K562 (cell line): ENCODE measurements around the gene CRHR2. TPM values are rescaled to one million over a fixed set of nuclear protein-coding genes. Genes with fewer than 3 reads are reported as not detected.

Source experiments
- CAMTA2 ChIP-seq: fragments of 250-450 bp; sonication (Bioruptor Pico); conservative IDR thresholded peaks from 2 replicates; pipeline ENCODE4 v1.5.1; 2022
- E4F1 ChIP-seq: fragments of 250-450 bp; sonication (Bioruptor Pico); IDR thresholded peaks from 2 replicates; pipeline ENCODE4 v1.5.0; 2021; ENCODE audit warnings: mild to moderate bottlenecking, borderline replicate concordance
- EP300 ChIP-seq: IDR thresholded peaks from 2 replicates; pipeline ENCODE4 v1.6.1; 2012; ENCODE audit warnings: low read length, improper control_type of control experiment
- MAFF ChIP-seq: IDR thresholded peaks from 2 replicates; pipeline ENCODE4 v1.6.1; 2012; ENCODE audit warnings: low read length, improper control_type of control experiment
- MEF2A ChIP-seq: IDR thresholded peaks from 2 replicates; pipeline ENCODE4 v1.6.1; 2011; ENCODE audit warnings: low read depth, mild to moderate bottlenecking, low read length, moderate library complexity; ENCODE audit not compliant: control insufficient read depth
- MTA1 ChIP-seq: fragments of 450-650 bp; IDR thresholded peaks from 2 replicates; pipeline ENCODE4 v1.6.1; 2017; ENCODE audit warnings: borderline replicate concordance
- MTF1 ChIP-seq: fragments of 250-450 bp; sonication (Bioruptor Pico); IDR thresholded peaks from 2 replicates; pipeline ENCODE4 v1.9.0; 2021; ENCODE audit warnings: moderate library complexity, mild to moderate bottlenecking, inconsistent platforms, borderline replicate concordance
- NFXL1 ChIP-seq: fragments of 450-650 bp; formaldehyde crosslinking; IDR thresholded peaks from 2 replicates; pipeline ENCODE4 v1.4.0; 2021; ENCODE audit warnings: mild to moderate bottlenecking
- PHB ChIP-seq: fragments of 250-450 bp; sonication (Bioruptor Pico); IDR thresholded peaks from 2 replicates; pipeline ENCODE4 v1.5.0; 2021
- SIN3A ChIP-seq, 2 experiments: fragments of 150-350 bp in 1 of 2; IDR thresholded peaks; 2 replicates each; pipeline ENCODE4 v1.6.1; 2011 to 2016; ENCODE audit warnings: borderline replicate concordance in 2 of 2, low read depth in 2 of 2, low read length in 2 of 2, mild to moderate bottlenecking in 2 of 2, moderate library complexity in 2 of 2; ENCODE audit not compliant: control insufficient read depth in 1 of 2
- TEAD1 ChIP-seq, 2 experiments: fragments of 450-650 bp in 1 of 2; sonication (generic) in 1 of 2; formaldehyde crosslinking; IDR thresholded peaks; 2 replicates each; pipeline versions ENCODE4 v1.4.0 to v1.8.0; 2020 to 2022; ENCODE audit warnings: mild to moderate bottlenecking in 2 of 2, missing genetic modification reagents in 1 of 2
- TRIM28 ChIP-seq: fragments of 450-650 bp; IDR thresholded peaks from 2 replicates; pipeline ENCODE4 v1.6.1; 2017
- ZBED1 ChIP-seq: IDR thresholded peaks from 2 replicates; pipeline ENCODE4 v1.6.1; 2014
- ZBTB9 ChIP-seq: fragments of 450-650 bp; formaldehyde crosslinking; IDR thresholded peaks from 2 replicates; pipeline ENCODE4 v1.4.0; 2020; ENCODE audit warnings: mild to moderate bottlenecking, moderate library complexity
- ZNF212 ChIP-seq: fragments of 450-650 bp; formaldehyde crosslinking; IDR thresholded peaks from 2 replicates; pipeline ENCODE4 v1.4.0; 2020; ENCODE audit warnings: mild to moderate bottlenecking
- ZNF717 ChIP-seq: fragments of 250-450 bp; sonication (Bioruptor Pico); IDR thresholded peaks from 2 replicates; pipeline ENCODE4 v1.5.0; 2021
- ZNF764 ChIP-seq: fragments of 250-450 bp; sonication (Bioruptor Pico); IDR thresholded peaks from 2 replicates; pipeline ENCODE4 v1.4.0; 2020; ENCODE audit warnings: low read depth, mild to moderate bottlenecking, moderate library complexity
- polyA plus RNA-seq, 8 experiments: library from polyadenylated mRNA; depleted of rRNA in 4 of 8; stranded (reverse) in 5 of 8; unstranded in 3 of 8; fragments of >200 nt; fragmentation: Nextera tagmentation in 2 of 8; fragmentation: Illumina TruSeq in 1 of 8; extraction: Ambion mirVana in 2 of 8; extraction: Trizol in 1 of 8; gene quantifications; 2 replicates each; pipeline versions ENCODE4 v1.2.1 to v1.2.3, GENCODE V29; 2011 to 2014; ENCODE audit warnings: inconsistent platforms in 1 of 8, missing spikeins in 1 of 8
- total RNA-seq, 7 experiments: library from RNA; depleted of rRNA in 6 of 7; stranded (reverse); fragments of >200 nt in 6 of 7; fragmentation: Illumina TruSeq in 2 of 7; extraction: Trizol in 2 of 7; gene quantifications; 2 replicates each; pipeline versions ENCODE4 v1.2.1 to v1.2.3, GENCODE V29; 2011 to 2021; ENCODE audit warnings: low replicate concordance in 1 of 7
- TF ChIP-seq, protein P1 (sequence below): fragments of 450-650 bp; IDR thresholded peaks from 2 replicates; pipeline ENCODE4 v1.6.1; 2016; ENCODE audit warnings: antibody characterized with exemption
- TF ChIP-seq, protein P2 (sequence below): fragments of 250-450 bp; sonication (Bioruptor Pico); IDR thresholded peaks from 2 replicates; pipeline ENCODE4 v1.8.0; 2021; ENCODE audit warnings: mild to moderate bottlenecking, moderate library complexity

CRHR2 gene
- total and polyA plus RNA-seq, 9 of the 15 experiments (the other 6 are each of a cell fraction or from before 2014, with no cell fraction given), result not detected

DNA sequence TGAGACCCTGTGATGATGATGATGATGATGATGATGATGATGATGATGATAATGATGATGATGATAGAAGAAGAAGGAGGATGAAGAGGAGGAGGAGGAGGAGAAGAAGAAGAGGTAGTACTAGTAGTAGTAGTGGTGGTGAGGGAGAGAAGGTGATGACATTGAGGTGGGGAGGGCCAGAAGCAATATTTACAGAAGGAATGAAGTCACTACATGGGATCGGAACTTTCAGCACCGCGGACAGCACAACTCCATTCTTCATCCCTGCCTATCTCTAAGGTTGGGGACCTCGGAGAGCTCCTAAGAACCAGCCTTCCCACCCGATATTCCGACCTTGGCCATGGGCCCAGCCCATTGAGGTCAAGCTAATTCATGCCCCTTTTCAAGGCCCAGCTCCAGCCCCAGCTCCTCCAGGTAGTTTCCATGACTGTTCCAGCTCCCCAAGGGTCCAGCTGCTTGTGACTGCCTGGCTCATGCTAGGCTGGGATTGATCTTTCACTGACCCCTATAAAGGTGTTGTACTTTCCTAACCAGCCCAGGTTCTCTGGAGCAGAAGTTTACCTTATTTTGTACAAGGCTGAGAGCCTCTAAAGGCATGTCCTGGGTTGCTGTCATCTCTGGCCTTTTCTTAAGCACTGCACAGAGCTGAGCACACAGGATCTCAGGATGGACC is 10.3 kb downstream of the CRHR2 start (continued):
- TF ChIP-seq TRIM28, result no peak
- TF ChIP-seq ZBED1, result no peak
- TF ChIP-seq EP300, result no peak
- TF ChIP-seq TEAD1 (CRISPR knock-in tag; IDR thresholded peaks at IDR 0.05), result peak; percentile 90 to 93; a peak in 3 of 4 replicates
- no peak for TF ChIP-seq MTA1
- no peak for TF ChIP-seq ZNF717 (CRISPR knock-in tag)
- TF ChIP-seq NFXL1 (CRISPR knock-in tag), result peak; percentile 57; the same call in 1 of the 2 replicates
- TF ChIP-seq CAMTA2, result no peak
- TF ChIP-seq, protein P1, sequence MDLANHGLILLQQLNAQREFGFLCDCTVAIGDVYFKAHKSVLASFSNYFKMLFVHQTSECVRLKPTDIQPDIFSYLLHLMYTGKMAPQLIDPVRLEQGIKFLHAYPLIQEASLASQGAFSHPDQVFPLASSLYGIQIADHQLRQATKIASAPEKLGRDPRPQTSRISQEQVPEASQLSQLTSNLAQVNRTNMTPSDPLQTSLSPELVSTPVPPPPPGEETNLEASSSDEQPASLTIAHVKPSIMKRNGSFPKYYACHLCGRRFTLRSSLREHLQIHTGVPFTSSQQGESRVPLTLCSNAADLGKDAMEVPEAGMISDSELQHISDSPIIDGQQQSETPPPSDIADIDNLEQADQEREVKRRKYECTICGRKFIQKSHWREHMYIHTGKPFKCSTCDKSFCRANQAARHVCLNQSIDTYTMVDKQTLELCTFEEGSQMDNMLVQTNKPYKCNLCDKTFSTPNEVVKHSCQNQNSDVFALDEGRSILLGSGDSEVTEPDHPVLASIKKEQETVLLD, result no peak
- no peak for TF ChIP-seq MAFF
- TF ChIP-seq, protein P2, sequence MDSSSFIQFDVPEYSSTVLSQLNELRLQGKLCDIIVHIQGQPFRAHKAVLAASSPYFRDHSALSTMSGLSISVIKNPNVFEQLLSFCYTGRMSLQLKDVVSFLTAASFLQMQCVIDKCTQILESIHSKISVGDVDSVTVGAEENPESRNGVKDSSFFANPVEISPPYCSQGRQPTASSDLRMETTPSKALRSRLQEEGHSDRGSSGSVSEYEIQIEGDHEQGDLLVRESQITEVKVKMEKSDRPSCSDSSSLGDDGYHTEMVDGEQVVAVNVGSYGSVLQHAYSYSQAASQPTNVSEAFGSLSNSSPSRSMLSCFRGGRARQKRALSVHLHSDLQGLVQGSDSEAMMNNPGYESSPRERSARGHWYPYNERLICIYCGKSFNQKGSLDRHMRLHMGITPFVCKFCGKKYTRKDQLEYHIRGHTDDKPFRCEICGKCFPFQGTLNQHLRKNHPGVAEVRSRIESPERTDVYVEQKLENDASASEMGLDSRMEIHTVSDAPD (CRISPR knock-in tag), result no peak
- TF ChIP-seq ZNF212 (CRISPR knock-in tag), result no peak
- TF ChIP-seq MTF1, result no peak
- TF ChIP-seq SIN3A (IDR thresholded peaks at IDR 0.05; ENCODE audit: borderline replicate concordance in 2 of 2, control insufficient read depth in 1 of 2, low read depth in 2 of 2, low read length in 2 of 2), result peak; percentile 85 to 98; a peak in 3 of 4 replicates
- no peak for TF ChIP-seq E4F1 (CRISPR knock-in tag)
- TF ChIP-seq PHB (CRISPR knock-in tag), result no peak
- no peak for TF ChIP-seq MEF2A
- TF ChIP-seq ZNF764 (CRISPR knock-in tag), result no peak
- TF ChIP-seq ZBTB9, result peak; percentile 64; the same call in 1 of the 2 replicates
